SK-N-MC (cell line): Measurements from ENCODE around the gene PGD.
"Not testable (repeated sequence)": the region's sequence is repeated elsewhere in the genome, so short reads cannot be mapped to it uniquely, and the experiment has no call there.

Experiments used
- DNase-seq: peaks from one replicate; pipeline ENCODE4 v3.0.0-alpha.2; 2011; ENCODE audit warnings: low read depth, low spot score
- H3K27ac ChIP-seq: fragments of 200-600 bp; sonication (generic); 2 replicates; pipeline ENCODE4 v1.5.1; 2016; ENCODE audit warnings: mixed run types
- H3K36me3 ChIP-seq: fragments of 200-600 bp; sonication (generic); 2 replicates; pipeline ENCODE4 v1.6.1; 2017; ENCODE audit warnings: antibody characterized with exemption, low read length, mixed read lengths; ENCODE audit not compliant: insufficient read depth
- H3K4me3 ChIP-seq: fragments of 200-600 bp; sonication (generic); 2 replicates; pipeline ENCODE4 v1.5.1; 2016
- H3K9ac ChIP-seq: fragments of 200-600 bp; sonication (generic); 2 replicates; pipeline ENCODE4 v1.8.0; 2017; ENCODE audit warnings: mixed run types, mixed read lengths; ENCODE audit not compliant: insufficient read length
- H3K9me3 ChIP-seq: fragments of 200-600 bp; sonication (generic); 2 replicates; pipeline ENCODE4 v1.6.1; 2017; ENCODE audit warnings: low read depth, mild to moderate bottlenecking, antibody characterized with exemption, low read length, moderate library complexity, mixed read lengths
- EZH2 ChIP-seq: fragments of 200-600 bp; sonication (generic); IDR thresholded peaks from one replicate; pipeline ENCODE4 v1.6.1; 2017; ENCODE audit warnings: antibody characterized with exemption
- FOXP2 ChIP-seq: optimal IDR thresholded peaks from 2 replicates; pipeline ENCODE3; 2011; ENCODE audit warnings: mild to moderate bottlenecking, moderate library complexity; ENCODE audit not compliant: insufficient read depth; ENCODE audit errors: extremely low read length, control extremely low read depth
- POLR2AphosphoS5 ChIP-seq: IDR thresholded peaks from 2 replicates; pipeline ENCODE4 v1.6.1; 2012; ENCODE audit warnings: mild to moderate bottlenecking, low read depth, low read length, borderline replicate concordance

PGD gene

DNA sequence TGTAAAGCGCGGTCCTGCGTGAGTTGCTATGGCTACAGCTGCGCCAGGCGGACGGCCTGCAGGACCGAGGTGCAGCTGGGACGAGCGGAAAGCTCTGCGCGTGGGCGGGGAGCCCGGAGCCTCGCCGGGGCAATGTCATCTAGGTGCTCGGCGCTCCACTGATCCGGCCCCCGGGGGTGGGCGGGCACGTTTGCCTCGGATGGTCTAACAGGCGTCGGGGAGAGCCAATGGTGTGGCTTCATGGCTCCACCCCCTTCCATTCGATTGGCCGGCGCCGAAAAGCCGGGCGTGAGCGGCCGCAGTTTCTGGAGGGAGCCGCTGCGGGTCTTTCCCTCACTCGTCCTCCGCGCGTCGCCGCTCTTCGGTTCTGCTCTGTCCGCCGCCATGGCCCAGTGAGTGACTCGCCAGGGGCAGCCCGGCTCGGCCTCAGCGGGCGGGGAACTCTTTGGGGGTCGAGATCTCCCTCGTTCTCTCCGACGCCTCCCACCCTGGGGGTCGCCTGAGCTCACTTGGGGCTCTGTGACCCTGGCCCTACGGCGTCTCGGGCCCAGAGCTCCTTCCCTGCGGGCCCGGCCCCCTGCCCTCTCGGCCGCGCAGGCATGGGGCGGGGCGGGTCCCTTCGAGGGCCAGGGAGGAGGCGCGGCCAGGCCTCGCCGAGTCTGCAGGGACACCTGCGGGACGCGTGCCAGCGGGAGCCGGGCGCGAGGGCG is at the start of gene PGD:
Gene PGD (plus strand): TSS at position 331 of the 710 bp plus-strand sequence. CDS start 54 bp downstream, at position 385.
- Histone ChIP-seq H3K27ac (0 out of 2 replicates have a peak within 1 kb of the TSS, but pooled peaks have one; percentile 57), H3K9ac (peak within 1 kb of the TSS; percentile 81), H3K36me3 (peaks cover 33% of the 10 kb centered on the region), H3K9me3 (no peaks in the 10 kb centered on the region), H3K4me3 (peak within 1 kb of the TSS; percentile 93)
- DNase-seq, result peak; percentile 75
- TF ChIP-seq EZH2, result no peak
- TF ChIP-seq POLR2AphosphoS5, result peak; percentile 96
- TF ChIP-seq FOXP2, result peak; percentile 3

DNA sequence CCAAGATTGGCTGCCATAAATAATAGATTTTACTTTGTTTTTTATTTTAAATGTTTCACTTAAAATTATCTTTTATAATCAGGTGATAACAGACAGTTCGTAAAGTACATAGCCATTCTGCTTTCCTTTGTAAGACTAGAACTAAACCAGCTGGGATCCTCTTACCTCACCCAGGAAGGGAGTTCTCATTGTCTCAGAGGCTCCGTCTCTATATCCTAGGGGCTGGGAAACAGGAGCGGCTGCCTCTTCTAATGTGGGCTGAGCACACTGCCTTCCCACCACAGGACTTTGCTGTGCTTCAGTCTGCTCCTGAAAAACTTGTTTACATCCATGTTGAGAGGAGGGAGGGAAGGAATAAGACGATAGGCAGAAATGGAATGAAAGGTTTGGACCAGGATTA is 45.6 kb upstream of the PGD start:
- Histone ChIP-seq H3K27ac (peak overlapping the region; percentile 86), H3K9me3 (no peaks in the 10 kb centered on the region), H3K36me3 (no peaks in the 10 kb centered on the region), H3K9ac (peak overlapping the region; percentile 56), H3K4me3 (peak overlapping the region; percentile 73)
- TF ChIP-seq EZH2, result no peak
- TF ChIP-seq FOXP2, result no peak
- TF ChIP-seq POLR2AphosphoS5, result no peak
- DNase-seq, result no peak

GRCh38 chr1:10353693-10354092 is 45.2 kb upstream of the PGD start:
- peak overlapping the region; percentile 86 for H3K27ac ChIP-seq
- H3K36me3 ChIP-seq, result no peaks in the 10 kb centered on the region
- DNase-seq, result no peak
- no peaks in the 10 kb centered on the region for H3K9me3 ChIP-seq
- TF ChIP-seq FOXP2 (no peak), POLR2AphosphoS5 (no peak), EZH2 (no peak)
- peak overlapping the region; percentile 56 for H3K9ac ChIP-seq
- H3K4me3 ChIP-seq, result peak overlapping the region; percentile 73

- Histone ChIP-seq H3K36me3 (peaks cover 9% of the 10 kb centered on the region; the same call in 1 of the 2 replicates), H3K27ac (no peak overlapping the region), H3K9me3 (no peaks in the 10 kb centered on the region), H3K9ac (no peak overlapping the region), H3K4me3 (no peak overlapping the region)
- no peak for DNase-seq
- TF ChIP-seq POLR2AphosphoS5, result no peak
- no peak for TF ChIP-seq EZH2
These were observed 38.8 kb upstream of the PGD start for GRCh38 chr1:10360045-10360444.

- no peaks in the 10 kb centered on the region for H3K9me3 ChIP-seq
- peaks cover 13% of the 10 kb centered on the region; the same call in 1 of the 2 replicates for H3K36me3 ChIP-seq
These were observed 37.3 kb upstream of the PGD start for GRCh38 chr1:10361515-10361914.

DNA sequence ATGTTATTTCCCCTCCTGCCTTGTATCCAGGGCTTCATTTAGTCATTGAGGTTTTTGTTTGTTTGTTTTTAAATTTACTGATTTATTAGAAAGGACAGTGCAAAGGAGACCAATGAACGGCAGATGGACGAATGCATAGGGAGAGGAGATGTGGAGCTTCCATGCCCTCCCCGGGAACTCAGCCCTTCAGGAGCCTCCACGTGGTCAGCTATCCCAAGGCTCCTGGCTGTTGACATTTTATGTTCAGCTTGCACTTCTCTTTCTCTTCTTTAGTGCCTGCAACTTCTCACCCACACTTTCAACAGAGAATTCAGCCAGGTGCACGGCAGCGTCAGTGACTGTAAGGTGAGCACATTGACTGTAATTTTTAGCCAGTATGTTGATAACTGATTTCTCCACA is 30.7 kb upstream of the PGD start:
- Histone ChIP-seq H3K4me3 (no peak overlapping the region), H3K27ac (no peak overlapping the region), H3K9me3 (no peaks in the 10 kb centered on the region), H3K36me3 (peaks cover 10% of the 10 kb centered on the region; the same call in 1 of the 2 replicates), H3K9ac (no peak overlapping the region)
- TF ChIP-seq POLR2AphosphoS5 (no peak), FOXP2 (no peak), EZH2 (no peak)
- DNase-seq, result no peak

More at GRCh38 chr1:10361515-10361914, 37.3 kb upstream of the PGD start:
- no peak overlapping the region for H3K9ac ChIP-seq
- TF ChIP-seq FOXP2 (no peak), POLR2AphosphoS5 (no peak), EZH2 (no peak)
- no peak for DNase-seq
- no peak overlapping the region for H3K27ac ChIP-seq
- no peak overlapping the region for H3K4me3 ChIP-seq

GRCh38 chr1:10374442-10374860 is 24.4 kb upstream of the PGD start:
- peak overlapping the region; percentile 47; the same call in 1 of the 2 replicates for H3K27ac ChIP-seq
- H3K4me3 ChIP-seq, result no peak overlapping the region
- TF ChIP-seq FOXP2, result no peak
- TF ChIP-seq POLR2AphosphoS5, result no peak
- no peak for TF ChIP-seq EZH2
- H3K9ac ChIP-seq, result no peak overlapping the region
- no peaks in the 10 kb centered on the region for H3K9me3 ChIP-seq
- peaks cover 17% of the 10 kb centered on the region; the same call in 1 of the 2 replicates for H3K36me3 ChIP-seq
- no peak for DNase-seq

DNA sequence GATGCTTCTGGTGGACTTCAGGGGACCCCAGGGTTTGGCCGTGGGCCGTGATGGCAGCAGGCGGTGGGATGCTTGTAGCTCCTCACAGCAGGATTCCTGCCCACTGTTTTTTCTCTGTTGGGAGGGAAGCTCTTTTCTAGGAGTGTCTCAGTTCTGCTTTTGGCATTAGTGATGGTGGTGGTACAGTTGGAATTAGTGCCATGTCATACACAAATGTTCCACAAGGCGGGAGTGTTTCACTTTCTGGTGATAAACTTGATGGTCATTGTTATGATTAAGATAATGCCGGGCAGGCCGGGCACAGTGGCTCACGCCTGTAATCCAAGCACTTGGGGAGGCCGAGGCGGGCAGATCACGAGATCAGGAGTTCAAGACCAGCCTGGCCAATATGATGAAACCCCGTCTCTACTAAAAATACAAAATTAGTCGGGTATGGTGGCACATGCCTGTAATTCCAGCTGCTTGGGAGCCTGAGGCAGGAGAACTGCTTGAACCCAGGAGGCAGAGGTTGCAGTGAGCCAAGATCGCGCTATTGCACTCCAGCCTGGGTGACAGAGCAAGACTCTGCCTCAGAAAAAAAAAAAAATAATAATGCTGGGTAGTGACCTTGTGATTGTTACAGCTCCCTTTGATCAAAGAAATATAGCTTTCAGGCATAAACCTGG is 21.4 kb upstream of the PGD start:
- not testable (repeated sequence) for H3K4me3 ChIP-seq, H3K9me3 ChIP-seq, H3K9ac ChIP-seq, H3K27ac ChIP-seq, DNase-seq
- peaks cover 11% of the 10 kb centered on the region; the same call in 1 of the 2 replicates for H3K36me3 ChIP-seq
